Endothelial cell of umbilical vein (primary cell): ENCODE measurements around the gene AKT1. TPM values are rescaled to one million over a fixed set of nuclear protein-coding genes. Genes with fewer than 3 reads are reported as not detected.

ENCODE experiments used
- BruUV-seq: library from RNA; stranded (reverse); fragments of 400-500 nt; replicated peaks from 2 replicates; lab custom pipeline; 2021; lab: Mats Ljungman, UMichigan
- CTCF ChIA-PET: fragments of 300-600, 350-600 bp; sonication (Branson Sonifier 250); formaldehyde crosslinking; loops from one replicate; lab custom pipeline; 2021; ENCODE audit warnings: antibody characterized with exemption, inconsistent platforms; lab: Charles Lee
- POLR2A ChIA-PET: fragments of 300-600, 350-600 bp; sonication (Branson Sonifier 250); formaldehyde crosslinking; loops from one replicate; lab custom pipeline; 2021; ENCODE audit warnings: antibody characterized with exemption, inconsistent platforms; lab: Charles Lee
- DNase-seq: peaks from one replicate; pipeline ENCODE4 v3.0.0-alpha.2; 2011; ENCODE audit warnings: low read depth, low spot score
- FAIRE-seq: peaks from 2 replicates; lab custom pipeline; 2011; peaks lifted over from hg19 to GRCh38; lab: Jason Lieb, UNC
- H2AFZ ChIP-seq: 2 replicates; pipeline ENCODE4 v1.6.0; 2012; ENCODE audit warnings: low read depth, low read length, control low read depth, inconsistent platforms
- H3K27ac ChIP-seq: 2 replicates; pipeline ENCODE4 v1.5.1; 2011; ENCODE audit warnings: low read depth, mild to moderate bottlenecking, control low read depth, low read length, moderate library complexity; ENCODE audit not compliant: insufficient read depth
- H3K27me3 ChIP-seq, 2 experiments: 2 replicates each; pipeline versions ENCODE4 v1.6.0 to v1.6.1; 2011; ENCODE audit warnings: low read length in 2 of 2, mixed read lengths in 1 of 2; ENCODE audit not compliant: control insufficient read depth in 2 of 2, insufficient read depth in 2 of 2
- H3K36me3 ChIP-seq, 2 experiments: 2 replicates in 1 of 2; 3 replicates in 1 of 2; pipeline ENCODE4 v1.5.1; 2011; ENCODE audit warnings: low read length in 2 of 2, mild to moderate bottlenecking in 1 of 2, moderate library complexity in 1 of 2; ENCODE audit not compliant: control insufficient read depth in 2 of 2, insufficient read depth in 2 of 2; ENCODE audit errors: extremely low read depth in 1 of 2
- H3K4me1 ChIP-seq: 3 replicates; pipeline ENCODE4 v1.5.1; 2011; ENCODE audit warnings: mild to moderate bottlenecking, low read length; ENCODE audit not compliant: control insufficient read depth, insufficient read depth; ENCODE audit errors: extremely low read depth
- H3K4me2 ChIP-seq: 2 replicates; pipeline ENCODE4 v1.6.1; 2011; ENCODE audit warnings: low read length, control low read depth, mixed read lengths; ENCODE audit not compliant: insufficient read depth
- H3K4me3 ChIP-seq, 3 experiments: fragments of 200-600 bp in 1 of 3; sonication (generic), shearing (Covaris generic) in 1 of 3; replicated peaks in 1 of 3; 2 replicates each; pipeline ENCODE4 v1.5.1; 2011 to 2016; ENCODE audit warnings: control low read depth in 3 of 3, low read length in 3 of 3, mild to moderate bottlenecking in 2 of 3, inconsistent platforms in 1 of 3, low read depth in 1 of 3, moderate library complexity in 1 of 3; ENCODE audit not compliant: insufficient read depth in 1 of 3
- H3K79me2 ChIP-seq: 2 replicates; pipeline ENCODE4 v1.6.0; 2012; ENCODE audit warnings: low read length, inconsistent platforms; ENCODE audit not compliant: control insufficient read depth, insufficient read depth
- H3K9ac ChIP-seq: replicated peaks from 2 replicates; pipeline ENCODE3; 2011; ENCODE audit warnings: low read length, control low read depth; ENCODE audit not compliant: insufficient read depth; ENCODE audit errors: extremely low read depth
- H3K9me1 ChIP-seq: replicated peaks from 3 replicates; pipeline ENCODE4 v1.6.0; 2011; ENCODE audit warnings: mild to moderate bottlenecking, low read length; ENCODE audit not compliant: control insufficient read depth, insufficient read depth; ENCODE audit errors: extremely low read depth
- H3K9me3 ChIP-seq: replicated peaks from 2 replicates; pipeline ENCODE4 v1.5.1; 2012; ENCODE audit warnings: low read length, inconsistent platforms; ENCODE audit not compliant: control insufficient read depth, insufficient read depth
- H4K20me1 ChIP-seq: replicated peaks from 2 replicates; pipeline ENCODE3; 2011; ENCODE audit warnings: mild to moderate bottlenecking, low read length; ENCODE audit not compliant: control insufficient read depth, insufficient read depth; ENCODE audit errors: extremely low read depth
- EZH2 ChIP-seq: IDR thresholded peaks from 2 replicates; pipeline ENCODE4 v1.6.1; 2012; ENCODE audit warnings: borderline replicate concordance, low read depth, mild to moderate bottlenecking, moderate library complexity, low read length, inconsistent platforms; ENCODE audit not compliant: severe bottlenecking
- FOS ChIP-seq: IDR thresholded peaks from 2 replicates; pipeline ENCODE4 v1.6.1; 2011; ENCODE audit warnings: mild to moderate bottlenecking, low read length, moderate library complexity, borderline replicate concordance; ENCODE audit not compliant: insufficient read depth
- GATA2 ChIP-seq: IDR thresholded peaks from 2 replicates; pipeline ENCODE4 v1.7.0; 2011; ENCODE audit warnings: low read depth, mild to moderate bottlenecking, moderate library complexity, mixed read lengths, low read length; ENCODE audit not compliant: insufficient read length, insufficient read depth
- JUN ChIP-seq: IDR thresholded peaks from 2 replicates; pipeline ENCODE4 v1.6.1; 2011; ENCODE audit warnings: borderline replicate concordance, low read depth; ENCODE audit not compliant: insufficient read length, insufficient read depth
- MYC ChIP-seq: IDR thresholded peaks from one replicate; pipeline ENCODE4 v1.6.1; 2011; ENCODE audit warnings: mild to moderate bottlenecking, low read depth, low read length
- POLR2AphosphoS5 ChIP-seq: IDR thresholded peaks from 2 replicates; pipeline ENCODE4 v1.6.1; 2012; ENCODE audit warnings: low read depth, mild to moderate bottlenecking, control low read depth, low read length, moderate library complexity; ENCODE audit not compliant: insufficient read depth
- dilution Hi-C: fragments of 300-500 bp; cut with MboI; formaldehyde crosslinking; loops from one replicate; pipeline ENCODE4 v1.15.0; 2019; ENCODE audit warnings: low sequenced_read_pairs; ENCODE audit not compliant: extremely low pct_ligation_motif_present
- intact Hi-C: fragments of 100-400 bp; cut with micrococcal nuclease; formaldehyde crosslinking; loops from one replicate; pipeline ENCODE4 v1.10.0; 2022
- polyA plus RNA-seq, 4 experiments: library from polyadenylated mRNA; depleted of rRNA in 3 of 4; stranded (reverse) in 3 of 4; unstranded in 1 of 4; fragments of >200 nt; gene quantifications; 2 replicates each; pipeline versions ENCODE4 v1.2.1 to v1.2.3, GENCODE V29; 2011 to 2012; ENCODE audit warnings: missing spikeins in 1 of 4
- total RNA-seq: library from RNA; stranded (reverse); gene quantifications from 2 replicates; pipeline ENCODE4 v1.2.3, GENCODE V29; 2021
- TF ChIP-seq, protein P1 (sequence below): IDR thresholded peaks from 2 replicates; pipeline ENCODE4 v1.6.1; 2011; ENCODE audit not compliant: insufficient read depth, insufficient read length
- TF ChIP-seq, protein P2 (sequence below), 2 donors: IDR thresholded peaks; 1 replicate in 1 of 2; 2 replicates in 1 of 2; pipeline ENCODE4 v1.5.1; 2011; ENCODE audit warnings: low read length in 2 of 2, mild to moderate bottlenecking in 2 of 2, moderate library complexity in 2 of 2, control low read depth in 1 of 2, inconsistent platforms in 1 of 2, low read depth in 1 of 2; ENCODE audit not compliant: insufficient read depth in 1 of 2; ENCODE audit errors: extremely low read depth in 1 of 2

AKT1 gene
- total and polyA plus RNA-seq, 2 donors (not counting 3 experiments of a cell fraction or from before 2014, with no cell fraction given) = 177 to 191 TPM

DNA sequence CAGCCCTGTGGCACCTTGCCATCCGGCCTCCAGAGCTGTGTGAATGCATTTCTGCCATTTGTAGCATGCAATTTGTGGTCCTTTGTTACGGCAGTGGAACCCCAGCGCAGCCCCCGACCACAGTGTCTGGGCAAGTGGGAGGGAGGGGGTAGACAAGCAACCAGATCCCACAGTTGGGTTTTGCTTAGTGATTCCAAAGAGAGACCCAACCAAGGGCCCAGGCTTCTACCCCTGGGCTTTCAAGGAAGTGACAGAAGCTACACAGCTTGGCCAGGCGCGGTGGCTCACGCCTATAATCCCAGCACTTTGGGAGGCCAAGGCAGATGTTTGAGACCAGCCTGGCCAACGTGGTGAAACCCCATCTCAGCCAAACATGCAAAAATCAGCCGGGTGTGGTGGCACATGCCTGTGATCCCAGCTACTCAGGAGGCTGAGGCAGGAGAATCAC is 23.2 kb upstream of the AKT1 start:
- Histone ChIP-seq H3K9me3 (no peaks in the 10 kb centered on the region), H3K79me2 (no peaks in the 10 kb centered on the region), H3K27ac (no peak overlapping the region), H3K27me3 (no peaks in the 10 kb centered on the region), H3K4me1 (peaks cover 15% of the 10 kb centered on the region), H4K20me1 (no peaks in the 10 kb centered on the region), H3K36me3 (no peaks in the 10 kb centered on the region), H3K4me2 (no peak overlapping the region), H3K9ac (no peak overlapping the region), H2AFZ (no peak overlapping the region), H3K9me1 (no peaks in the 10 kb centered on the region), H3K4me3 (no peak overlapping the region)
- no peak for TF ChIP-seq JUN
- DNase-seq (no peak), FAIRE-seq (no peak)
- ChIA-PET CTCF (interaction anchor here (5.0 kb wide), 1 partner anchor 49 kb away, joined by 67 read pairs; no protein-coding TSS in a partner anchor), POLR2A (no interaction called here)
- dilution Hi-C loops (no loop called here), intact Hi-C loops (no loop called here)
- no TSS peak for BruUV-seq

DNA sequence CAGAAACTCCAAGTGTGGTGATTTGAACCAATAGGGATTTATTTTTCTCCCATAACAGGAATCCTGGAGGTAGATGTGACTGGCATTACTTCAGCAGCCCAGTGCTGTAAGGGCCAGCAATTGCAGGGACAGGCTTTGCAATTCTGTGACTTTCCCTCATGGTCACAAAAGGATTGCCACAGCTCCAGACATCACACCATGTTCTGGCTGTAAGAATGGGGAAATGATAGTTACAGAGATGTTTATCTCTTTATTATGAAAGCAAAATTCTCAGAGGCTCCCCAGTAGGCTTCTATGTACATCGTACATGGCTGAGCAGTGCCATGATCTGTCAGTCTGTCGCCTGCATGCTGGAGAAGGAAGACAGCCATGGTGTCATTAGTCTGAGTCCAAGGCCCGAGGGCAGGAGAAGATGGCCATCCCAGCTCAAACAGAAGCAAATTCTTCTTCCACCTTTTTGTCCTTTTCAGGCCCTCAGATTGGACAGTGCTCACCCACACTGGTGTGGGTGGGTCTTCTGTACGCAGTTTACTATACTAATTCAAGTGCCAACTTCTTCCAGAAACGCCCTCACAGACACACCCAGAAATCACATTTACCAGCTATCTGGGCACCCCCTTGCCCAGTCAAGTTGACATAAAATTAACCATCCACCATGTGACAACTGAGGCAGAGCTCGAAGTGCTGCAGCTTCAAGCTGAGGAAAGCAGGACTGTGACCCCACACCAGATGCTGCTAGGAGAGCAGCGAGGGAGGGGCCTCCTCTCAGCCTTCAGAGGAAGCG is 22.6 kb upstream of the AKT1 start:
- CTCF ChIA-PET = interaction anchor here (0.7 to 5.0 kb wide), 2 partner anchors 8 to 49 kb away, joined by 4 to 67 read pairs; no protein-coding TSS in a partner anchor

More for the DNA sequence above, 22.6 kb upstream of the AKT1 start:
- H3K4me1 ChIP-seq = peaks cover 15% of the 10 kb centered on the region
- H3K36me3 ChIP-seq = no peaks in the 10 kb centered on the region
- no peak overlapping the region for H3K27ac ChIP-seq
- dilution Hi-C loops (no loop called here), intact Hi-C loops (no loop called here)
- no peaks in the 10 kb centered on the region for H3K27me3 ChIP-seq
- BruUV-seq = no TSS peak
- no peak for FAIRE-seq
- no peak overlapping the region for H2AFZ ChIP-seq
- POLR2A ChIA-PET = no interaction called here
- no peak for DNase-seq
- TF ChIP-seq GATA2 (no peak), POLR2AphosphoS5 (no peak), EZH2 (no peak), FOS (no peak), MYC (no peak)
- TF ChIP-seq, protein P1, sequence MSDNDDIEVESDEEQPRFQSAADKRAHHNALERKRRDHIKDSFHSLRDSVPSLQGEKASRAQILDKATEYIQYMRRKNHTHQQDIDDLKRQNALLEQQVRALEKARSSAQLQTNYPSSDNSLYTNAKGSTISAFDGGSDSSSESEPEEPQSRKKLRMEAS = no peak
- TF ChIP-seq, protein P2, sequence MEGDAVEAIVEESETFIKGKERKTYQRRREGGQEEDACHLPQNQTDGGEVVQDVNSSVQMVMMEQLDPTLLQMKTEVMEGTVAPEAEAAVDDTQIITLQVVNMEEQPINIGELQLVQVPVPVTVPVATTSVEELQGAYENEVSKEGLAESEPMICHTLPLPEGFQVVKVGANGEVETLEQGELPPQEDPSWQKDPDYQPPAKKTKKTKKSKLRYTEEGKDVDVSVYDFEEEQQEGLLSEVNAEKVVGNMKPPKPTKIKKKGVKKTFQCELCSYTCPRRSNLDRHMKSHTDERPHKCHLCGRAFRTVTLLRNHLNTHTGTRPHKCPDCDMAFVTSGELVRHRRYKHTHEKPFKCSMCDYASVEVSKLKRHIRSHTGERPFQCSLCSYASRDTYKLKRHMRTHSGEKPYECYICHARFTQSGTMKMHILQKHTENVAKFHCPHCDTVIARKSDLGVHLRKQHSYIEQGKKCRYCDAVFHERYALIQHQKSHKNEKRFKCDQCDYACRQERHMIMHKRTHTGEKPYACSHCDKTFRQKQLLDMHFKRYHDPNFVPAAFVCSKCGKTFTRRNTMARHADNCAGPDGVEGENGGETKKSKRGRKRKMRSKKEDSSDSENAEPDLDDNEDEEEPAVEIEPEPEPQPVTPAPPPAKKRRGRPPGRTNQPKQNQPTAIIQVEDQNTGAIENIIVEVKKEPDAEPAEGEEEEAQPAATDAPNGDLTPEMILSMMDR (IDR thresholded peaks at IDR 0.05; ENCODE audit: extremely low read depth in 1 of 2, insufficient read depth in 1 of 2, low read depth in 1 of 2, low read length in 2 of 2) = no peak
- H3K4me3 ChIP-seq = no peak overlapping the region
- no peaks in the 10 kb centered on the region for H3K9me1 ChIP-seq
- H3K4me2 ChIP-seq = no peak overlapping the region
- H3K79me2 ChIP-seq = no peaks in the 10 kb centered on the region
- no peak overlapping the region for H3K9ac ChIP-seq
- no peaks in the 10 kb centered on the region for H4K20me1 ChIP-seq
- no peaks in the 10 kb centered on the region for H3K9me3 ChIP-seq
